ENCODE data around the gene DCAF5.

GRCh38 chr14:69092840-69093422 is 60.0 kb downstream of the DCAF5 start:
- TF ChIP-seq CTCF (IDR thresholded peaks at IDR 0.05) (no peak), POLR2A (IDR thresholded peaks at IDR 0.05) (no peak)
